Measurements from ENCODE around the gene ELP1. TPM values are rescaled to one million over a fixed set of nuclear protein-coding genes. Genes with fewer than 3 reads are reported as not detected.

Gene ELP1
- total RNA-seq, 1 donor from 2014 or later: 20.7 TPM

DNA sequence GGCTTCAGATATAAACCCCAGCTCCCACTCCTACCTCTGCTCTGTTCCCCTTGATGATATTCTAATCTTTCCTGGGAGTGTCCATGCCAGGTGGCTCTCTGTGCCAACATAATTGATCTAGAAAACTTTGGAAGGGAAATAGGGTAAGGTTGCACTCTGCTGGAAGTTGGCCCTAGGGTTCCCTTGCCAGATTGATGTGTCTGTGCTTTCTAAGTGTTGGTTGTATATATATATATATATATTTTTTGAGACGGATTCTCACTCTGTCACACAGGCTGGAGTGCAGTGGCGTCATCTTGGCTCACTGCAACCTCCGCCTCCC is 101.8 kb downstream of the ELP1 start:
- no peaks in the 10 kb centered on the region for H3K9me3 Mint-ChIP-seq (ENCODE audit: unreplicated experiment)
- no peak overlapping the region for H3K4me3 Mint-ChIP-seq (ENCODE audit: unreplicated experiment)

DNA sequence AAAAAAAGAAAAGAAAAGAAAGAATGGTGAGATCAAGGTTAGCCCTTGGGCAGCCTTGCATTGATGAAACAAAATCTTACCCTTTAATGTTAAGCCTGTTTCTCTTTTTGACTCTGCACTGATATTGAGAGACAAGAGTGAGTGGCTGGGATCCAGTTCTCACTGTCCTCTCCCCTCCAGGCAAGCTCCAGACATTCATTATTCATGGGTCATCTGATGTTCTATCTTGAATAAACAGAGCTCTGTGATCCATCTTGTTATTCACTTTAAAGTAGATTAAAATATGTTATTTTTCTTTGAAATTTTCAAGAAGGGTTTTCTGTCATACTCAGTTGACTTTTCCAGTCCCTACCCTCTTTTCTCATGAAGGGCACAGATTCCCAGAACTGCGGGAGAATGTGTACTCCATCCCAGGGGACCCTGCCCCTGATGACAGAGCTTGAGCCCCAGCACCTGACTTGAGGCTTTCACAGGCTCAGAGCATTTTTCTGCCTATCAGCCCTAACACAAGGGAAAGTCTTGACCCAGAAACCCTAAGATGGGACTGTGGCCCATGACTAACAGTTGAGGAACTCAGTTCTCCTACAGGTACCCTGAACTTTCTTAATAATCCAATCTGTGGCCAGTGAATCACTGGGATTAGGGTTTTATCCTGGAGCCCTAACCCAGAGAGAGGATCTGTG is 102.3 kb downstream of the ELP1 start:
- H3K4me1 Mint-ChIP-seq (ENCODE audit: low read depth, unreplicated experiment): peaks cover 10% of the 10 kb centered on the region
- Histone ChIP-seq H3K9me3 (ENCODE audit: insufficient read depth, low read depth, low read length) (no peaks in the 10 kb centered on the region), H3K27ac (ENCODE audit: low read depth, low read length) (no peak overlapping the region), H2AFZ (ENCODE audit: low read depth, low read length) (no peak overlapping the region), H3K36me3 (ENCODE audit: insufficient read depth, low read length) (no peaks in the 10 kb centered on the region), H3K9ac (ENCODE audit: low read length) (no peak overlapping the region), H4K20me1 (ENCODE audit: insufficient read depth, low read length) (no peaks in the 10 kb centered on the region), H3K4me2 (ENCODE audit: low read length) (no peak overlapping the region), H3K79me2 (ENCODE audit: insufficient read depth, low read length) (no peaks in the 10 kb centered on the region), H3K4me1 (ENCODE audit: insufficient read depth, low read length) (peaks cover 5% of the 10 kb centered on the region), H3K27me3 (ENCODE audit: insufficient read depth, low read length) (no peaks in the 10 kb centered on the region), H3K4me3 (ENCODE audit: insufficient read depth, low read depth, low read length) (no peak overlapping the region)
- DNase-seq (ENCODE audit: low read depth) (no peak), FAIRE-seq (no peak)
- H3K4me3 Mint-ChIP-seq (ENCODE audit: unreplicated experiment): no peak overlapping the region
- TF ChIP-seq EZH2 (IDR thresholded peaks at IDR 0.05; ENCODE audit: insufficient read depth, low read length): no peak
- TF ChIP-seq CTCF (IDR thresholded peaks at IDR 0.05; ENCODE audit: insufficient read depth, low read depth, low read length): no peak
- H3K27me3 Mint-ChIP-seq (ENCODE audit: low read depth, unreplicated experiment): peaks cover 7% of the 10 kb centered on the region
- H3K36me3 Mint-ChIP-seq (ENCODE audit: low read depth, unreplicated experiment): peaks cover 2% of the 10 kb centered on the region
- no peaks in the 10 kb centered on the region for H3K9me3 Mint-ChIP-seq (ENCODE audit: unreplicated experiment)
- no peak overlapping the region for H3K27ac Mint-ChIP-seq (ENCODE audit: unreplicated experiment)

More for the DNA sequence above, 101.8 kb downstream of the ELP1 start:
- Histone ChIP-seq H3K9me3 (ENCODE audit: insufficient read depth, low read depth, low read length) (no peaks in the 10 kb centered on the region), H3K36me3 (ENCODE audit: insufficient read depth, low read length) (no peaks in the 10 kb centered on the region), H3K9ac (ENCODE audit: low read length) (no peak overlapping the region), H3K79me2 (ENCODE audit: insufficient read depth, low read length) (no peaks in the 10 kb centered on the region), H4K20me1 (ENCODE audit: insufficient read depth, low read length) (no peaks in the 10 kb centered on the region), H3K4me2 (ENCODE audit: low read length) (no peak overlapping the region), H3K27me3 (ENCODE audit: insufficient read depth, low read length) (no peaks in the 10 kb centered on the region), H3K4me3 (ENCODE audit: insufficient read depth, low read depth, low read length) (no peak overlapping the region), H2AFZ (ENCODE audit: low read depth, low read length) (no peak overlapping the region), H3K4me1 (ENCODE audit: insufficient read depth, low read length) (peaks cover 8% of the 10 kb centered on the region), H3K27ac (ENCODE audit: low read depth, low read length) (no peak overlapping the region)
- Mint-ChIP-seq H3K27me3 (ENCODE audit: low read depth, unreplicated experiment) (peaks cover 7% of the 10 kb centered on the region), H3K4me1 (ENCODE audit: low read depth, unreplicated experiment) (peaks cover 10% of the 10 kb centered on the region), H3K27ac (ENCODE audit: unreplicated experiment) (no peak overlapping the region), H3K36me3 (ENCODE audit: low read depth, unreplicated experiment) (peaks cover 2% of the 10 kb centered on the region)
- FAIRE-seq (no peak), DNase-seq (ENCODE audit: low read depth) (no peak)
- TF ChIP-seq CTCF (IDR thresholded peaks at IDR 0.05; ENCODE audit: insufficient read depth, low read depth, low read length): no peak

GRCh38 chr9:108830272-108830671 is 103.7 kb downstream of the ELP1 start:
- Mint-ChIP-seq H3K27me3 (ENCODE audit: low read depth, unreplicated experiment) (peaks cover 7% of the 10 kb centered on the region), H3K9me3 (ENCODE audit: unreplicated experiment) (no peaks in the 10 kb centered on the region), H3K36me3 (ENCODE audit: low read depth, unreplicated experiment) (peaks cover 2% of the 10 kb centered on the region), H3K4me1 (ENCODE audit: low read depth, unreplicated experiment) (peaks cover 8% of the 10 kb centered on the region), H3K4me3 (ENCODE audit: unreplicated experiment) (no peak overlapping the region), H3K27ac (ENCODE audit: unreplicated experiment) (no peak overlapping the region)
- peaks cover 3% of the 10 kb centered on the region for H3K27me3 ChIP-seq (ENCODE audit: insufficient read depth, low read length)
- H2AFZ ChIP-seq (ENCODE audit: low read depth, low read length): no peak overlapping the region
- TF ChIP-seq CTCF (IDR thresholded peaks at IDR 0.05; ENCODE audit: insufficient read depth, low read depth, low read length) (no peak), EZH2 (IDR thresholded peaks at IDR 0.05; ENCODE audit: insufficient read depth, low read length) (no peak)
- no peak overlapping the region for H3K4me2 ChIP-seq (ENCODE audit: low read length)
- no peaks in the 10 kb centered on the region for H3K79me2 ChIP-seq (ENCODE audit: insufficient read depth, low read length)
- H3K4me1 ChIP-seq (ENCODE audit: insufficient read depth, low read length): peaks cover 3% of the 10 kb centered on the region
- H3K9ac ChIP-seq (ENCODE audit: low read length): no peak overlapping the region
- no peak overlapping the region for H3K4me3 ChIP-seq (ENCODE audit: insufficient read depth, low read depth, low read length)
- H3K27ac ChIP-seq (ENCODE audit: low read depth, low read length): no peak overlapping the region
- H3K9me3 ChIP-seq (ENCODE audit: insufficient read depth, low read depth, low read length): no peaks in the 10 kb centered on the region
- H4K20me1 ChIP-seq (ENCODE audit: insufficient read depth, low read length): no peaks in the 10 kb centered on the region
- FAIRE-seq (no peak), DNase-seq (ENCODE audit: low read depth) (no peak)
- H3K36me3 ChIP-seq (ENCODE audit: insufficient read depth, low read length): no peaks in the 10 kb centered on the region
